ENCODE data around the gene MYH7B. TPM values are rescaled to one million over a fixed set of nuclear protein-coding genes. Genes with fewer than 3 reads are reported as not detected.

MYH7B gene
- total RNA-seq, 1 experiment from 2014 or later = 0.34 TPM

DNA sequence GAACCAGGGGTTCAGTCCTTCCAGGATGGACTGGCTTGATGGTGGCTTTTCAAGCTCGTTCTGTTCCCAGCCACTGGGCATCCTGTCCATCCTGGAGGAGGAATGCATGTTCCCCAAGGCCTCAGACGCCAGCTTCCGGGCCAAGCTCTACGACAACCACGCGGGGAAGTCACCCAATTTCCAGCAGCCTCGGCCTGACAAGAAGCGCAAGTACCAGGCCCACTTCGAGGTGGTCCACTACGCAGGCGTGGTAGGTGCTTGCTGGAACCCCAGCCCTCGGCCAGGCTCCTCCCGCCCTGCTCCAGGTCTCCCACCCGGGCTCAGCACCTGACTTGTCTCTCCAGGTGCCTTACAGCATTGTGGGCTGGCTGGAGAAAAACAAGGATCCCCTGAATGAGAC lies 34.0 kb downstream of the MYH7B start:
- ChIA-PET POLR2A (ENCODE audit: low non-redundant PET) (no interaction called here), CTCF (no interaction called here)
- intact Hi-C loops (cut with micrococcal nuclease; ENCODE audit: unreplicated experiment) = no loop called here

DNA sequence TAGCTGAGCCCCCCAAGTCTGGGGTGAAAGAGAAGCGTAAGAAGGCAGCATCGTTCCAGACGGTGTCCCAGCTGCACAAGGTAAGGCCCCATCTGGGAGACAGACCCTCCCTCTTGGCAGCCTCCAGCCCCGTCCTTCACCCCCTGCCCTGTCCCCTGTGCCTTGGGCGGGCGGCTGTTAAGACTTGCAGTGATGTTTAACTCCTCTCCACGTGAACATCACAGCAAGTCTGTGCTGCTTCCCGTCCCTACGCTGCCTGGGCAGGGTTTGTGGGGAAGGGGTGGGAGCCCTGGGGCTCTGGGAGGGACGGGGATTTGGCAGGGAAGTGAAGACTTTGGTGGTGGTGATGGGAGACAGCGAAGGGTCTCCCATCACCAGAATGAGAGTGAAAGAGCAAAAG lies 34.6 kb downstream of the MYH7B start:
- DNase-seq (ENCODE audit: low spot score) = no peak
- TF ChIP-seq, protein P1, sequence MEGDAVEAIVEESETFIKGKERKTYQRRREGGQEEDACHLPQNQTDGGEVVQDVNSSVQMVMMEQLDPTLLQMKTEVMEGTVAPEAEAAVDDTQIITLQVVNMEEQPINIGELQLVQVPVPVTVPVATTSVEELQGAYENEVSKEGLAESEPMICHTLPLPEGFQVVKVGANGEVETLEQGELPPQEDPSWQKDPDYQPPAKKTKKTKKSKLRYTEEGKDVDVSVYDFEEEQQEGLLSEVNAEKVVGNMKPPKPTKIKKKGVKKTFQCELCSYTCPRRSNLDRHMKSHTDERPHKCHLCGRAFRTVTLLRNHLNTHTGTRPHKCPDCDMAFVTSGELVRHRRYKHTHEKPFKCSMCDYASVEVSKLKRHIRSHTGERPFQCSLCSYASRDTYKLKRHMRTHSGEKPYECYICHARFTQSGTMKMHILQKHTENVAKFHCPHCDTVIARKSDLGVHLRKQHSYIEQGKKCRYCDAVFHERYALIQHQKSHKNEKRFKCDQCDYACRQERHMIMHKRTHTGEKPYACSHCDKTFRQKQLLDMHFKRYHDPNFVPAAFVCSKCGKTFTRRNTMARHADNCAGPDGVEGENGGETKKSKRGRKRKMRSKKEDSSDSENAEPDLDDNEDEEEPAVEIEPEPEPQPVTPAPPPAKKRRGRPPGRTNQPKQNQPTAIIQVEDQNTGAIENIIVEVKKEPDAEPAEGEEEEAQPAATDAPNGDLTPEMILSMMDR (conservative IDR thresholded peaks at IDR 0.05; ENCODE audit: low read depth, low read length) = no peak
- Histone ChIP-seq H3K36me3 (ENCODE audit: insufficient read depth, low read length, poor library complexity, severe bottlenecking) (no peaks in the 10 kb centered on the region), H3K27ac (ENCODE audit: low read depth, low read length, poor library complexity, severe bottlenecking) (no peak overlapping the region), H3K4me3 (ENCODE audit: low read depth, low read length, poor library complexity, severe bottlenecking) (no peak overlapping the region), H3K4me1 (ENCODE audit: insufficient read depth, low read length, poor library complexity, severe bottlenecking) (no peaks in the 10 kb centered on the region), H3K27me3 (replicated peaks; ENCODE audit: insufficient read depth, low read depth, low read length, poor library complexity) (no peaks in the 10 kb centered on the region), H3K9me3 (ENCODE audit: low read depth, low read length, poor library complexity, severe bottlenecking) (no peaks in the 10 kb centered on the region)
- intact Hi-C loops (cut with micrococcal nuclease; ENCODE audit: unreplicated experiment) = no loop called here
- POLR2A ChIA-PET (ENCODE audit: low non-redundant PET) = no interaction called here
- CTCF ChIA-PET = no interaction called here
- BruUV-seq (replicated peaks) = no TSS peak

More for the DNA sequence above, 34.0 kb downstream of the MYH7B start:
- BruUV-seq (replicated peaks) = no TSS peak
- Histone ChIP-seq H3K27ac (ENCODE audit: low read depth, low read length, poor library complexity, severe bottlenecking) (no peak overlapping the region), H3K36me3 (ENCODE audit: insufficient read depth, low read length, poor library complexity, severe bottlenecking) (no peaks in the 10 kb centered on the region), H3K9me3 (ENCODE audit: low read depth, low read length, poor library complexity, severe bottlenecking) (no peaks in the 10 kb centered on the region), H3K4me1 (ENCODE audit: insufficient read depth, low read length, poor library complexity, severe bottlenecking) (no peaks in the 10 kb centered on the region), H3K27me3 (replicated peaks; ENCODE audit: insufficient read depth, low read depth, low read length, poor library complexity) (no peaks in the 10 kb centered on the region), H3K4me3 (ENCODE audit: low read depth, low read length, poor library complexity, severe bottlenecking) (no peak overlapping the region)
- no peak for DNase-seq (ENCODE audit: low spot score)
- TF ChIP-seq, protein P1 (conservative IDR thresholded peaks at IDR 0.05; ENCODE audit: low read depth, low read length) = no peak
- TF ChIP-seq EZH2 (IDR thresholded peaks at IDR 0.05; ENCODE audit: borderline replicate concordance, low read depth, low read length, poor library complexity, severe bottlenecking) = no peak

- no peaks in the 10 kb centered on the region for H3K4me1 ChIP-seq (ENCODE audit: insufficient read depth, low read length, poor library complexity, severe bottlenecking)
- TF ChIP-seq, protein P1 (conservative IDR thresholded peaks at IDR 0.05; ENCODE audit: low read depth, low read length) = no peak
- no peak for TF ChIP-seq EZH2 (IDR thresholded peaks at IDR 0.05; ENCODE audit: borderline replicate concordance, low read depth, low read length, poor library complexity, severe bottlenecking)
- H3K27ac ChIP-seq (ENCODE audit: low read depth, low read length, poor library complexity, severe bottlenecking) = no peak overlapping the region
- no peaks in the 10 kb centered on the region for H3K27me3 ChIP-seq (replicated peaks; ENCODE audit: insufficient read depth, low read depth, low read length, poor library complexity)
- DNase-seq (ENCODE audit: low spot score) = no peak
- BruUV-seq (replicated peaks) = no TSS peak
- no peaks in the 10 kb centered on the region for H3K36me3 ChIP-seq (ENCODE audit: insufficient read depth, low read length, poor library complexity, severe bottlenecking)
- CTCF ChIA-PET = no interaction called here
- no peaks in the 10 kb centered on the region for H3K9me3 ChIP-seq (ENCODE audit: low read depth, low read length, poor library complexity, severe bottlenecking)
- POLR2A ChIA-PET (ENCODE audit: low non-redundant PET) = no interaction called here
- intact Hi-C loops (cut with micrococcal nuclease; ENCODE audit: unreplicated experiment) = no loop called here
- H3K4me3 ChIP-seq (ENCODE audit: low read depth, low read length, poor library complexity, severe bottlenecking) = no peak overlapping the region
Measured at GRCh38 chr20:34990661-34991214, 35.1 kb downstream of the MYH7B start.
